H1 (cell line): ENCODE measurements around the gene MT1X. TPM values are rescaled to one million over a fixed set of nuclear protein-coding genes. Genes with fewer than 3 reads are reported as not detected.

Source experiments
- CHD7 ChIP-seq: fragments of 300-600 bp; sonication (generic); IDR thresholded peaks from 2 replicates; pipeline ENCODE4 v1.7.1; 2012; ENCODE audit warnings: low read length, moderate library complexity, mild to moderate bottlenecking, inconsistent platforms; ENCODE audit not compliant: insufficient replicate concordance
- MAX ChIP-seq: IDR thresholded peaks from 2 replicates; pipeline ENCODE4 v1.6.1; 2012; ENCODE audit warnings: inconsistent platforms
- SAP30 ChIP-seq: fragments of 300-600 bp; sonication (generic); IDR thresholded peaks from 2 replicates; pipeline ENCODE4 v1.7.1; 2012; ENCODE audit warnings: low read length, moderate library complexity, mild to moderate bottlenecking, inconsistent platforms; ENCODE audit not compliant: insufficient read depth, insufficient replicate concordance
- SP4 ChIP-seq: IDR thresholded peaks from 2 replicates; pipeline ENCODE4 v1.6.1; 2012; ENCODE audit warnings: low read length, inconsistent platforms
- TAF7 ChIP-seq: optimal IDR thresholded peaks from 2 replicates; pipeline ENCODE3; 2011; ENCODE audit warnings: low read depth, mild to moderate bottlenecking, inconsistent platforms, low read length, moderate library complexity, borderline replicate concordance
- TEAD4 ChIP-seq: IDR thresholded peaks from 2 replicates; pipeline ENCODE4 v1.6.1; 2012; ENCODE audit warnings: low read depth, low read length, inconsistent platforms, mixed read lengths
- polyA plus RNA-seq, 7 experiments: library from polyadenylated mRNA; depleted of rRNA in 3 of 7; stranded (reverse) in 5 of 7; unstranded in 2 of 7; fragments of >200 nt in 5 of 7; fragments of 200-250 nt in 2 of 7; gene quantifications; 1 replicate in 5 of 7; 2 replicates in 1 of 7; 4 replicates in 1 of 7; pipeline versions ENCODE4 v1.2.1 to v1.2.3, GENCODE V29; 2011 to 2013; ENCODE audit warnings: missing spikeins in 2 of 7, mixed read lengths in 2 of 7
- total RNA-seq: library from RNA; stranded (reverse); fragmentation: NEBNext Ultra II Directional; extraction: Animal tissue kit (Norgen Biotek cat#: 25700); gene quantifications from 2 replicates; pipeline ENCODE4 v1.2.1, GENCODE V29; 2021

Gene MT1X
- total and polyA plus RNA-seq, 2 of the 8 experiments (the other 6 are each of a cell fraction or from before 2014, with no cell fraction given): 52.4 to 1,060 TPM

- no peak for TF ChIP-seq CHD7
- TF ChIP-seq MAX: no peak
- no peak for TF ChIP-seq SAP30
- TF ChIP-seq TEAD4: no peak
- TF ChIP-seq SP4: no peak
- TF ChIP-seq TAF7: no peak
Measured at GRCh38 chr16:56702836-56703235, 20.6 kb downstream of the MT1X start (continued).
